Effector memory CD4-positive, alpha-beta T cell (primary cell): ENCODE data around the gene ELOVL6.

Experiments
- DNase-seq, 3 donors: peaks; one replicate each; pipeline ENCODE4 v3.0.0-alpha.2; 2020
- H3K27ac ChIP-seq: 2 replicates; pipeline ENCODE4 v1.7.0; 2013; ENCODE audit warnings: mild to moderate bottlenecking, low read length, moderate library complexity; ENCODE audit not compliant: insufficient read depth, poor library complexity, severe bottlenecking
- H3K27me3 ChIP-seq: replicated peaks from 2 replicates; pipeline ENCODE4 v1.7.0; 2013; ENCODE audit warnings: mild to moderate bottlenecking, low read length; ENCODE audit not compliant: insufficient read depth, control insufficient read depth, poor library complexity, severe bottlenecking
- H3K36me3 ChIP-seq: 2 replicates; pipeline ENCODE4 v1.7.0; 2013; ENCODE audit warnings: mild to moderate bottlenecking, low read length, moderate library complexity; ENCODE audit not compliant: control insufficient read depth, insufficient read depth
- H3K4me1 ChIP-seq: 2 replicates; pipeline ENCODE4 v1.7.0; 2013; ENCODE audit warnings: low read length, mild to moderate bottlenecking; ENCODE audit not compliant: control insufficient read depth, insufficient read depth, poor library complexity, severe bottlenecking
- H3K4me3 ChIP-seq: 2 replicates; pipeline ENCODE4 v1.7.0; 2013; ENCODE audit warnings: low read length, low read depth, mild to moderate bottlenecking; ENCODE audit not compliant: insufficient read depth, poor library complexity, severe bottlenecking
- H3K9me3 ChIP-seq: 2 replicates; pipeline ENCODE4 v1.7.0; 2013; ENCODE audit warnings: mild to moderate bottlenecking, low read length, moderate library complexity; ENCODE audit not compliant: control insufficient read depth

The ELOVL6 gene

GRCh38 chr4:110132816-110133719 is 65.3 kb downstream of the ELOVL6 start:
- no peaks in the 10 kb centered on the region for H3K9me3 ChIP-seq
- DNase-seq: no peak
- H3K4me3 ChIP-seq: no peak overlapping the region
- no peak overlapping the region for H3K27ac ChIP-seq
- H3K27me3 ChIP-seq: no peaks in the 10 kb centered on the region
- H3K4me1 ChIP-seq: no peaks in the 10 kb centered on the region
- H3K36me3 ChIP-seq: no peaks in the 10 kb centered on the region

GRCh38 chr4:110131916-110132315 is 66.5 kb downstream of the ELOVL6 start:
- no peak overlapping the region for H3K27ac ChIP-seq

GRCh38 chr4:110130576-110131358 is 67.6 kb downstream of the ELOVL6 start:
- no peak for DNase-seq
- Histone ChIP-seq H3K36me3 (no peaks in the 10 kb centered on the region), H3K4me1 (no peaks in the 10 kb centered on the region), H3K4me3 (no peak overlapping the region), H3K27me3 (no peaks in the 10 kb centered on the region), H3K27ac (no peak overlapping the region), H3K9me3 (no peaks in the 10 kb centered on the region)

More at GRCh38 chr4:110131916-110132315, 66.5 kb downstream of the ELOVL6 start:
- H3K36me3 ChIP-seq: no peaks in the 10 kb centered on the region
- no peaks in the 10 kb centered on the region for H3K27me3 ChIP-seq
- H3K4me3 ChIP-seq: no peak overlapping the region
- DNase-seq: no peak
- no peaks in the 10 kb centered on the region for H3K9me3 ChIP-seq
- H3K4me1 ChIP-seq: no peaks in the 10 kb centered on the region

- H3K4me3 ChIP-seq: no peak overlapping the region
- no peak overlapping the region for H3K27ac ChIP-seq
- no peaks in the 10 kb centered on the region for H3K36me3 ChIP-seq
- no peak for DNase-seq
- H3K27me3 ChIP-seq: no peaks in the 10 kb centered on the region
- H3K9me3 ChIP-seq: no peaks in the 10 kb centered on the region
- no peaks in the 10 kb centered on the region for H3K4me1 ChIP-seq
Observed at GRCh38 chr4:110129544-110129943, 68.9 kb downstream of the ELOVL6 start.

- Histone ChIP-seq H3K27ac (no peak overlapping the region), H3K4me1 (no peaks in the 10 kb centered on the region)
Observed at GRCh38 chr4:110128472-110128919, 69.9 kb downstream of the ELOVL6 start.

GRCh38 chr4:110128029-110128428 is 70.4 kb downstream of the ELOVL6 start:
- Histone ChIP-seq H3K4me3 (no peak overlapping the region), H3K27ac (no peak overlapping the region), H3K27me3 (no peaks in the 10 kb centered on the region), H3K36me3 (no peaks in the 10 kb centered on the region), H3K9me3 (no peaks in the 10 kb centered on the region), H3K4me1 (no peaks in the 10 kb centered on the region)
- no peak for DNase-seq

More at GRCh38 chr4:110128472-110128919, 69.9 kb downstream of the ELOVL6 start:
- H3K9me3 ChIP-seq: no peaks in the 10 kb centered on the region
- H3K27me3 ChIP-seq: no peaks in the 10 kb centered on the region
- DNase-seq: no peak
- H3K36me3 ChIP-seq: no peaks in the 10 kb centered on the region
- no peak overlapping the region for H3K4me3 ChIP-seq

- Histone ChIP-seq H3K27me3 (no peaks in the 10 kb centered on the region), H3K9me3 (no peaks in the 10 kb centered on the region), H3K27ac (no peak overlapping the region), H3K36me3 (no peaks in the 10 kb centered on the region), H3K4me3 (no peak overlapping the region), H3K4me1 (no peaks in the 10 kb centered on the region)
- no peak for DNase-seq
Observed at GRCh38 chr4:110124711-110125110, 73.7 kb downstream of the ELOVL6 start.

- no peaks in the 10 kb centered on the region for H3K27me3 ChIP-seq
- no peak overlapping the region for H3K27ac ChIP-seq
- H3K4me1 ChIP-seq: peaks cover 4% of the 10 kb centered on the region
- H3K9me3 ChIP-seq: no peaks in the 10 kb centered on the region
- no peak overlapping the region for H3K4me3 ChIP-seq
- no peaks in the 10 kb centered on the region for H3K36me3 ChIP-seq
- no peak for DNase-seq
Observed at GRCh38 chr4:110122201-110122600, 76.2 kb downstream of the ELOVL6 start.

- no peak overlapping the region for H3K27ac ChIP-seq
- no peaks in the 10 kb centered on the region for H3K27me3 ChIP-seq
- no peaks in the 10 kb centered on the region for H3K9me3 ChIP-seq
- H3K36me3 ChIP-seq: no peaks in the 10 kb centered on the region
- no peak for DNase-seq
- peaks cover 4% of the 10 kb centered on the region for H3K4me1 ChIP-seq
- no peak overlapping the region for H3K4me3 ChIP-seq
Observed at GRCh38 chr4:110120506-110120905, 77.9 kb downstream of the ELOVL6 start.

- DNase-seq: no peak
- Histone ChIP-seq H3K36me3 (no peaks in the 10 kb centered on the region), H3K4me1 (peaks cover 4% of the 10 kb centered on the region), H3K27ac (no peak overlapping the region), H3K27me3 (no peaks in the 10 kb centered on the region), H3K4me3 (no peak overlapping the region), H3K9me3 (no peaks in the 10 kb centered on the region)
Observed at GRCh38 chr4:110119880-110120279, 78.5 kb downstream of the ELOVL6 start.
